T-helper 1 cell treated with Interleukin-12 subunit alpha and Interleukin-12 subunit beta and Interleukin-4 antibody, amounts not matched to agents 30 μg/mL and 1 μg/mL, for 36 hours (primary cell): ENCODE results near the gene STX10.
A peak's percentile ranks its signal among the peaks of the same experiment; 100 is the strongest.
"Not testable (repeated sequence)": the region's sequence is repeated elsewhere in the genome, so short reads cannot be mapped to it uniquely, and the experiment has no call there.

Experiments used
- H3K27ac Mint-ChIP-seq: one replicate; pipeline ENCODE4 v1.8.0; 2021; ENCODE audit warnings: mild to moderate bottlenecking, mixed read lengths
- H3K27me3 Mint-ChIP-seq: one replicate; pipeline ENCODE4 v1.8.0; 2021; ENCODE audit warnings: low read depth, mixed read lengths
- H3K36me3 Mint-ChIP-seq: one replicate; pipeline ENCODE4 v1.8.0; 2021; ENCODE audit warnings: low read depth, mixed read lengths
- H3K4me1 Mint-ChIP-seq: one replicate; pipeline ENCODE4 v1.8.0; 2021; ENCODE audit warnings: low read depth, mixed read lengths
- H3K4me3 Mint-ChIP-seq: one replicate; pipeline ENCODE4 v1.8.0; 2021; ENCODE audit warnings: mild to moderate bottlenecking, moderate library complexity, mixed read lengths
- H3K9me3 Mint-ChIP-seq: one replicate; pipeline ENCODE4 v1.8.0; 2021; ENCODE audit warnings: mixed read lengths

STX10 gene, protein sequence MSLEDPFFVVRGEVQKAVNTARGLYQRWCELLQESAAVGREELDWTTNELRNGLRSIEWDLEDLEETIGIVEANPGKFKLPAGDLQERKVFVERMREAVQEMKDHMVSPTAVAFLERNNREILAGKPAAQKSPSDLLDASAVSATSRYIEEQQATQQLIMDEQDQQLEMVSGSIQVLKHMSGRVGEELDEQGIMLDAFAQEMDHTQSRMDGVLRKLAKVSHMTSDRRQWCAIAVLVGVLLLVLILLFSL

DNA sequence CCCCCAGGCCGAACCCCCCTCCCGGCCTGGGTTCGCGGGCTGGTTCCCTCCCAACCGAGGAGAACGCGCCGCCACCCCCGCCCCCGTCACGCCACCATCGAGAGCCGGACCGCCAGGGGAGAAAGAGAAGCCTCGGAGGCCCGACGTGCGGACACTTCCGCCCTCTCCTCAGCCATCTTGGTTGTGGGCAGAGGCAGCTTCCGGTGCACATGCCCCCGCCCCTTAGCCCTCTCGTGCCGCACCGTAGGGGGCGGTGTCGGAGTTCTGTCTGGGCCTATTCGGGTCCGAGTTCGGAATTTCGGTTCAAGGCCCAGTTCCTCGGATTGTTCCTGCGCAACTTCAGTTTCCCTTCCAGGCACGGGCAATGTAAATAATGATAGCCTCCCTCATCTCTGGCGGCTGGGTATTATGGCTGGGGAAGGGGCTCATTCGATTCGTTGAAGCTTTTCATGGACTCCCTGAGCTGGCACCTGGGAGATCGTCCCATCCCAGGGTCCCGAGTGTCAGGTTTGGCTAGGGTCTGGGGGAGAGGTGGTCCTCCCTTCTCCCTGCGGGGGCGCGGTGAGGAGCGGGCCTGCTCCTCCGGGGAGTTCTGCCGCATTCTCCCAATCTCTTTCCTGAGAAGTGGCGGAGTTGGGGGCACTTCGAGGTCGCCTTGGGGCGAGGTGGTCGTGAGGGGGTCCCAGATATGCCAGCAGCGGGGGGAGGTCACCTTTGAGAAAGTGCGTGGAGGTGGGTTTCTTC is at the start of gene STX10, which contains the start of gene IER2:
Gene STX10, minus strand, starts transcription at position 189 of the 744 bp plus-strand sequence. CDS start 202 bp downstream, outside the sequence.
Gene IER2, plus strand, starts transcription at position 225 of the 744 bp plus-strand sequence. CDS start 2,776 bp downstream, outside the sequence.
- H3K27me3 Mint-ChIP-seq = peaks cover 9% of the 10 kb centered on the region
- peaks cover 26% of the 10 kb centered on the region for H3K36me3 Mint-ChIP-seq
- H3K4me1 Mint-ChIP-seq = peaks cover 36% of the 10 kb centered on the region
- peak within 1 kb of the TSS; percentile 88 for H3K27ac Mint-ChIP-seq
- H3K9me3 Mint-ChIP-seq = no peaks in the 10 kb centered on the region
- peak within 1 kb of the TSS; percentile 99 for H3K4me3 Mint-ChIP-seq

DNA sequence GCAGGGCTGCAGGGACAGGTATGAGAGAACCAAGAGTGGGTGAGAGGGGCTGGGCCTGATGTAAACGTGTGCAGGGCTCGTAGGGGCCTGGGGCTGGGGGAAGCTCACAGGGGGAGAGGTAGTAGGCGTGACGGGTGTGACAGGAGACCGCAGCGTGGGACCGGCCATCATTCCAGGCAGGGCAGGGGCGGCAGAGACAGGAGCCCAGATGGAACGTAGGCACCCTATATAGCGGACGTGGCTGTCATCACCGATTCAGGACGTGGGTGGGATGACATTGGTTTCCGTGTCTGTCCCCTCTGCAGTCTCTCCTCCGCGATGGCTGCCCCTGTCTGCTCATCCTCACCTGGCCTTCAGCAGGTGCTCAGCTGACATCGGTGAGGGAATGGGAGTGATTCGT is 48.5 kb upstream of the STX10 start:
- Mint-ChIP-seq H3K4me3 (no peak overlapping the region), H3K9me3 (no peaks in the 10 kb centered on the region), H3K27me3 (no peaks in the 10 kb centered on the region), H3K27ac (no peak overlapping the region), H3K4me1 (peaks cover 10% of the 10 kb centered on the region), H3K36me3 (no peaks in the 10 kb centered on the region)

DNA sequence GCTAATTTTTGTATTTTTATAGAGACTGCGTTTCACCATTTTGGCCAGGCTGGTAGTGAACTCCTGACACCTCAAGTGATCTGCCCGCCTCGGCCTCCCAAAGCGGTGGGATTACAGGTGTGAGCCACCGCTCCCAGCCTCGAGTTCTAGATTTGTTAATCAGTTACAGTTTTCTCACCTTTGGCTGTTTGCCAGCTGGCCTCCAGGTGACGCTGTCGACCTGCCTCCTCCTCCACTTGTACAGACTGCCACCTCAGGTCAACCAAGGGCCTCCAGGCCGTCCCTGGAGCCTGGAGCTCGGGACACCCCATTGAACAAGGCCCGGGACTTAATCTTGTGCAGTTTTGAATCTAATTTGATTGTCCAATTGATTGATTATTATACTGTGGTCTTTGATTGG is 45.5 kb upstream of the STX10 start:
- H3K36me3 Mint-ChIP-seq = no peaks in the 10 kb centered on the region
- no peak overlapping the region for H3K27ac Mint-ChIP-seq

DNA sequence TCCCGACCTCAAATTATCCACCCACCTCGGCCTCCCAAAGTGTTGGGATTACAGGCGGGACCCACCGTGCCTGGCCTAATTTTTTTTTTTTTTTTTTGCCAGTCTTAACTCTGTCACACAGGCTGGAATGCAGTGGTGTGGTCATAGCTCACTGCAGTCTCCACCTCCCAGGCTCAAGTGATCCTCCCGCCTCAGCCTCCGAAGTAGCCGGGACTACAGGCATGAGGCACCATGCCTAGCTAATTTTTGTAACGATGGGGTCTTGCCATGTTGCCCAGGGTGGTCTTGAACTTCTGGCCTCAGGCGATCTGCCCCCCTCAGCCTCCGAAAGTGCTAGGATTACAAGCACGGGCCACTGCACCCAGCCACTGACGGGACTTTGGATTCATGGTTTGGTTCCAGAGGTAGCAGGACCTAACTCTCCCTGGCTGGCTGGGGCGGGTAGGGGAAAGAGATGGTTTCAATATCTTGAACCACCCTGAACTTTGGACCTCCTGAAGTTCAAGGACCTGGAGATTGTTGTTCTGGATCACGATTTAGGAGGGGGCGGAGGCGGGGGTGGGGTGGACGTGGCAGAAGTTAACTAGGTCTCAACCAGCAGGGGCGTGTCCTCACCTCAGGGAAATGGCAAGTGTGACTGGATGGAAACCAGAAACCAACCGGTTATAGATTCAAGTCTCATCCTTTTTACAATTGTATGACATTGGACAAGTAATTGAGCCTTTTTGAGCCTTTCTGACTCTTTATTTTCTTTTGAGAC is 40.8 kb upstream of the STX10 start:
- Mint-ChIP-seq H3K27ac (no peak overlapping the region), H3K27me3 (no peaks in the 10 kb centered on the region), H3K9me3 (no peaks in the 10 kb centered on the region), H3K4me3 (no peak overlapping the region), H3K36me3 (no peaks in the 10 kb centered on the region), H3K4me1 (peaks cover 29% of the 10 kb centered on the region)

More for the DNA sequence above, 45.5 kb upstream of the STX10 start:
- H3K4me1 Mint-ChIP-seq = peaks cover 16% of the 10 kb centered on the region
- H3K4me3 Mint-ChIP-seq = no peak overlapping the region
- no peaks in the 10 kb centered on the region for H3K9me3 Mint-ChIP-seq
- no peaks in the 10 kb centered on the region for H3K27me3 Mint-ChIP-seq

DNA sequence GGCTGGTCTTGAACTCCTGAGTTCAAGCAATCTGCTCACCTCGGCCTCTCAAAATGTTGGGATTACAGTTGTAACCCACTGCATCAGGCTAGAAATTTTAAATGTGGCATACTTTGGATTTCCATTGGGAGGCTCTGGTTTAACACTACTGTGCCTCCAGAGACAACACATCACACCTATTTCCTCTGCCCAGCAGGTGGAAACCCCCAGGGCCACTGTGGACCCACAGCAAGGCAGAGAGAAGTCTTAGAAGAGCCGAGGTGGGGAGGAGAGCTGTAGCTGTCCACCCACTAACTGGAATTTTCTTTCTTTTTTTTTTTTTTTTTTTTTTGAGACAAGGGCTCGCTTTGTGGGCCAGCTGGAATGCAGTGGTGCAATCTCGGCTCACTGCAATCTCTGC is 39.4 kb upstream of the STX10 start:
- Mint-ChIP-seq H3K4me3 (no peak overlapping the region), H3K36me3 (no peaks in the 10 kb centered on the region), H3K27me3 (no peaks in the 10 kb centered on the region), H3K4me1 (peaks cover 23% of the 10 kb centered on the region), H3K27ac (peak overlapping the region; percentile 36), H3K9me3 (no peaks in the 10 kb centered on the region)

DNA sequence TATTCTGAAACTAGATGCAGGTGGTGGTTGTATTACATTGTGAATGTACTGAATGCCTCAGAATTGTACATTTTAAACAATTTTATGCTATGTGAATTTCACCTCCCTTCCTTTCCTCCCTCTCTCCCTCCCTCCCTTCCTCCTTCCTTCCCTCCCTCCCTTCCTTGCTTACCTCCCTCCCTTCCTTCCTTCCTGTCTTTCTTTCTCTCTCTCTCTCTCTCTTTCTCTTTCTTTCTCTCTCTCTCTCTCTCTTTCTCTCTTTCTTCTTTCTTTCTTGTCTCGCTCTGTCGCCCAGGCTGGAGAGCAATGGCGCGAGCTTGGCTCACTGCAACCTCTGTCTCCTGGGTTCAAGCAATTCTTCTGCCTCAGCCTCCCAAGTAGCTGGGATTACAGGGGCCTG is 37.2 kb upstream of the STX10 start:
- no peaks in the 10 kb centered on the region for H3K27me3 Mint-ChIP-seq
- peaks cover 22% of the 10 kb centered on the region for H3K4me1 Mint-ChIP-seq
- peak overlapping the region; percentile 58 for H3K27ac Mint-ChIP-seq
- H3K36me3 Mint-ChIP-seq = no peaks in the 10 kb centered on the region
- H3K4me3 Mint-ChIP-seq = no peak overlapping the region
- no peaks in the 10 kb centered on the region for H3K9me3 Mint-ChIP-seq

DNA sequence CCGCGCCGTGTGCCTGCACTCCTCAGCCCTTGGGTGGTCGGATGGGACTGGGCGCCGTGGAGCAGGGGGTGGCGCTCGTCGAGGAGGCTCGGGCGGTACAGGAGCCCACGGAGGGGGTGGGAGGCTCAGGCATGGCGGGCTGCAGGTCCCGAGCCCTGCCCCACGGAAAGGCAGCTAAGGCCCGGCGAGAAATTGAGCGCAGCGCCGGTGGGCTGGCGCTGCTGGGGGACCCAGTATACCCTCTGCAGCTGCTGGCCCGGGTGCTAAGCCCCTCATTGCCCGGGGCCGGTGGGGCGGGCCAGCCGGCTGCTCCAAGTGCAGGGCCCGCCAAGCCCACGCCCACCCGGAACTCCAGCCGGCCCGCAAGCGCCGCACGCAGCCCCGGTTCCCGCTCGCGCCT is 36.5 kb upstream of the STX10 start:
- not testable (repeated sequence) for H3K36me3 Mint-ChIP-seq

DNA sequence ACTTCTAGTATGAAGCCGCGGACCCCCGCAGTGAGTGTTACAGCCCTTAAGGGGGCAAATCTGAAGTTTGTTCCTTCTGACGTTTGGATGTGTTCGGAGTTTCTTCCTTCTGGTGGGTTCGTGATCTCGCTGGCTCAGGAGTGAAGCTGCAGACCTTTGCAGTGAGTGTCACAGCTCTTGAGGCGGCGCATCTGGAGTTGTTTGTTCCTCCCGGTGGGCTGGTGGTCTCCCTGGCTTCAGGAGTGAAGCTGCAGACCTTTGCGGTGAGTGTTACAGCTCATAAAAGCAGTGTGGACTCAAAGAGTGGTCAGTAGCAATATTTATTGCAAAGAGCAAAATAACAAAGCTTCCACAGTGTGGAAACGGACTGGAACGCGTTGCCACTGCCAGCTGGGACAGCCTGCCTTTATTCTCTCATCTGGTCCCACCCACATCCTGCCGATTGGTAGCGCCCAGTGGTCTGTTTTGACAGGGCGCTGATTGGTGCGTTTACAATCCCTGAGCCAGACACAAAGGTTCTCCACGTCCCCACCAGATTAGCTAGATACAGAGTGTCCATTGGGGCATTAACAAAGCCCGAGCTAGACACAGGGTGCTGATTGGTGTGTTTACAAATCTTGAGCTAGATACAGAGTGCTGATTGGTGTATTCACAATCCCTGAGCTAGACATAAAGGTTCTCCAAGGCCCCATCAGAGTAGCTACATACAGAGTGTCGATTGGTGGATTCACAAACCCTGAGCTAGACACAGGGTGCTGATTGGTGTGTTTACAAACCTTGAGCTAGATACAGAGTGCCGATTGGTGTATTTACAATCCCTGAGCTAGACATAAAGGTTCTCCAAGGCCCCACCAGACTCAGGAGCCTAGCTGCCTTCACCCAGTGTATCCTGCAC is 35.8 kb upstream of the STX10 start:
- H3K36me3 Mint-ChIP-seq, H3K4me3 Mint-ChIP-seq, H3K27me3 Mint-ChIP-seq, H3K9me3 Mint-ChIP-seq: not testable (repeated sequence)
- peaks cover 24% of the 10 kb centered on the region for H3K4me1 Mint-ChIP-seq
- H3K27ac Mint-ChIP-seq = peak overlapping the region; percentile 15

More for the DNA sequence above, 36.5 kb upstream of the STX10 start:
- H3K27me3 Mint-ChIP-seq, H3K9me3 Mint-ChIP-seq, H3K27ac Mint-ChIP-seq, H3K4me3 Mint-ChIP-seq: not testable (repeated sequence)
- H3K4me1 Mint-ChIP-seq = peaks cover 28% of the 10 kb centered on the region

DNA sequence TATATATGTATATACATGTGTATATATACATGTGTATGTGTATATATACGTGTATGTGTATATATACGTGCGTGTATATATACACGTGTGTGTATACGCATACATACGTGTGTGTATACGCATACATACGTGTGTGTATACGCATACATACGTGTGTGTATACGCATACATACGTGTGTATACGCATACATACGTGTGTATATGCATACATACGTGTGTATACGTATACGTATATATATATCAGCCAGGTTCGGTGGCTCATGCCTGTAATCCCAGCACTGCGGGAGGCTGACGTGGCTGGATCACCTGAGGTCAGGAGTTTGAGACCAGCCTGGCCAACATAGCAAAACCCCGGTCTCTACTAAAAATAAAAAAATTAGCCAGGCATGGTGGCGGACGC is 34.8 kb upstream of the STX10 start:
- H3K4me3 Mint-ChIP-seq, H3K27ac Mint-ChIP-seq, H3K36me3 Mint-ChIP-seq, H3K27me3 Mint-ChIP-seq, H3K9me3 Mint-ChIP-seq: not testable (repeated sequence)
- H3K4me1 Mint-ChIP-seq = peaks cover 31% of the 10 kb centered on the region

DNA sequence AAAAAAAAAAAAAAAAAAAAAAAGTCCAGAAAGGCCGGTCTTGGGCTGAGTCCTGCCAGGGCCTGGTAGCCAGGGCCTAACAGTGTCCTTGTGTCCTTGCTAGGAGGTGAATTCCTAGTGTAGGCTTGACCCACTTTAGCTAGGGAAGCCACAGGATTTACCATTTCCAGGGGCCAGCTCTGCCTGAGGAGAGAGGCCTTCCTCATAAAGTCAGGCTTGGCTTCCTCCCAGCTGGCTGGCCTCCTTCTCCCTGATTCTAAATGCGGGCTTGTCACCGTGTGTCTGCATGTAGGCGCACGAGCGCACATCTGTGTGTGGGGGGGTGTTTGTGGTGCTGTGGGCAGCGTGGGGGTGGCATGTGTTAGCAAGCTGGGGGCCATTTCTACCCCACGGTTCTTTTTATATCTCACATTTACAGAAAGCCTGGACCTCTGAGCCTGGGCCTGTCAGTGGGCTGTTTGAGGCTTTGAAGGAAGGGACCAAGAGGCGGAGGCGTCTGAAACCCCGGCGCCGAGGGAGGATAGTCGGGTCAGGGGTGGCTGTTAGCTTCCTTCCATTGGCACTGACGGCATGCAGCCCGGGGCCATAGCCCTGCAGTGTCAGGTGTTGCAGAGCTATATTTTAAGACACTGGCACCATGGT is 31.7 kb upstream of the STX10 start:
- Mint-ChIP-seq H3K36me3 (no peaks in the 10 kb centered on the region), H3K4me1 (peaks cover 20% of the 10 kb centered on the region), H3K27ac (peak overlapping the region; percentile 73), H3K9me3 (no peaks in the 10 kb centered on the region), H3K27me3 (no peaks in the 10 kb centered on the region), H3K4me3 (no peak overlapping the region)

DNA sequence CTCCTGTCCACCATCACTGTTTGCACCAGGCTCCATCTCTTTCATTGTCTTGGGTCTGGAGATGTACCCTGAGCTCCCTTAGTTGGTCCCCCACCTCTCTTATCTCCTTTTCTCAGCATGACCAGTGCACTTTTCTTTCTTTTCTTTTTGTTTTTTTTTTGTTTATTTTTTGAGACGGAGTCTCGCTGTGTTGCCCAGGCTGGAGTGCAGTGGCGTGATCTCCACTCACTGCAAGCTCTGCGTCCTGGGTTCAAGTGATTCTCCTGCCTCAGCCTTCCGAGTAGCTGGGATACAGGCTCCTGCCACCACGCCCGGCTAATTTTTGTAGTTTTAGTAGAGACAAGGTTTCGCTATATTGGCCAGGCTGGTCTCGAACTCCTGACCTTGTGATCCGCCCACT is 28.1 kb upstream of the STX10 start:
- not testable (repeated sequence) for H3K27ac Mint-ChIP-seq, H3K9me3 Mint-ChIP-seq, H3K36me3 Mint-ChIP-seq, H3K27me3 Mint-ChIP-seq, H3K4me3 Mint-ChIP-seq
- peaks cover 15% of the 10 kb centered on the region for H3K4me1 Mint-ChIP-seq

DNA sequence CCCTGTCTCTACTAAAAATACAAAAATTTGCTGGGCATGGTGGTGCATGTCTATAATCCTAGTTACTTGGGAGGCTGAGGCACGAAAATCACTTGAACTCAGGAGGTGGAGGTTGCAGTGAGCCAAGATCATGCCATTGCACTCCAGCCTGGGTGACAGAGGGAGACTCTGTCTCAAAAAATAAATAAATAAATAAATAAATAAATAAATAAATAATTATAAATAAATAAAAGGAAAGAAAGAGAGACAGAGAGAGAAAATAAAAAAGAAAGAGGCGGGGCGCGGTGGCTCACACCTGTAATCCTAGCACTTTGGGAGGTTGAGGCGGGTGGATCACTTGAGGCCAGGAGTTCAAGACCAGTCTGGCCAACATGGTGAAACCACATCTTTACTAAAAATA is 27.4 kb upstream of the STX10 start:
- H3K4me3 Mint-ChIP-seq, H3K27ac Mint-ChIP-seq, H3K36me3 Mint-ChIP-seq, H3K9me3 Mint-ChIP-seq, H3K27me3 Mint-ChIP-seq: not testable (repeated sequence)
- peaks cover 22% of the 10 kb centered on the region for H3K4me1 Mint-ChIP-seq

DNA sequence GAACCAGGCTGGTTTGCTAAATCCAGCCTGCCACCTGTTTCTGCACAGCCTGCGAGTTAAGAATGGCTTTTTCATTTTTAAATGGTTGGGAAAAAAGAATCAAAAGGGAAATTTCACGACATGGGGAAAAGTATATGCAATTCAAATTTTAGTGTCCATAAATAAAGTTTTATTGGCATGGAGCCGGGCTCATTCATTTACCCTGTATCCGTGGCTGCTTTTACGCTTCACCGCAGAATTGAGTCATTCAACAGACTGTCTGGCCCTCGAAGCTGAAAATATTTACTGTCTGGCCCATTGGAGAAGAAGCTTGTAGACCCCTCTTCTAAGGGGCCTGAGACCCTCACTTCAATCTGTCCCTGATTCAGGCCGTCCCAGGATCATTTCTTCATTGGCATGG is 26.2 kb upstream of the STX10 start:
- no peak overlapping the region for H3K27ac Mint-ChIP-seq

More for the DNA sequence above, 26.2 kb upstream of the STX10 start:
- no peak overlapping the region for H3K4me3 Mint-ChIP-seq
- H3K4me1 Mint-ChIP-seq = peaks cover 23% of the 10 kb centered on the region
- no peaks in the 10 kb centered on the region for H3K27me3 Mint-ChIP-seq
- peaks cover 2% of the 10 kb centered on the region for H3K36me3 Mint-ChIP-seq
- H3K9me3 Mint-ChIP-seq = no peaks in the 10 kb centered on the region
